ENCODE results near the gene STIM1.
"Not testable (repeated sequence)": the region's sequence is repeated elsewhere in the genome, so short reads cannot be mapped to it uniquely, and the experiment has no call there.

The STIM1 gene

DNA sequence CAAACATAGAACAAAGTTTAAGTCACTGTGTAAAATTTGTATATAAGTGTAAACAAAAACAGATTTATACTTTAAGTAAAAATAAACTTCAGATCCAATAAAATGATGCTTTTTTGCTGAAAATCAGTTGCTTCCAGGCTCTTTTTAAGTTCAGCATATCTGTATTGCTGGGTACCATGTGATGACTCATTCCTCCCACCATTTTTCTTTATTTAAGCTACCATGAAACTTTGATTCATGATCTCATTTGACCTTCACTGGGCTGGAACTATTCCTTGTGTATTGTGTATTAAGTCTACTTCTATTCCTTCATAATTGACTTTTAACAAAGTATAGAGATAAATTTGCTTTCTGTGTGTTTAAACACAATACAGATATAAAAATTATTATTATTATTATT is 192.9 kb downstream of the STIM1 start:
- TF ChIP-seq, protein P1, sequence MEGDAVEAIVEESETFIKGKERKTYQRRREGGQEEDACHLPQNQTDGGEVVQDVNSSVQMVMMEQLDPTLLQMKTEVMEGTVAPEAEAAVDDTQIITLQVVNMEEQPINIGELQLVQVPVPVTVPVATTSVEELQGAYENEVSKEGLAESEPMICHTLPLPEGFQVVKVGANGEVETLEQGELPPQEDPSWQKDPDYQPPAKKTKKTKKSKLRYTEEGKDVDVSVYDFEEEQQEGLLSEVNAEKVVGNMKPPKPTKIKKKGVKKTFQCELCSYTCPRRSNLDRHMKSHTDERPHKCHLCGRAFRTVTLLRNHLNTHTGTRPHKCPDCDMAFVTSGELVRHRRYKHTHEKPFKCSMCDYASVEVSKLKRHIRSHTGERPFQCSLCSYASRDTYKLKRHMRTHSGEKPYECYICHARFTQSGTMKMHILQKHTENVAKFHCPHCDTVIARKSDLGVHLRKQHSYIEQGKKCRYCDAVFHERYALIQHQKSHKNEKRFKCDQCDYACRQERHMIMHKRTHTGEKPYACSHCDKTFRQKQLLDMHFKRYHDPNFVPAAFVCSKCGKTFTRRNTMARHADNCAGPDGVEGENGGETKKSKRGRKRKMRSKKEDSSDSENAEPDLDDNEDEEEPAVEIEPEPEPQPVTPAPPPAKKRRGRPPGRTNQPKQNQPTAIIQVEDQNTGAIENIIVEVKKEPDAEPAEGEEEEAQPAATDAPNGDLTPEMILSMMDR (conservative IDR thresholded peaks at IDR 0.05), result no peak
- no peak overlapping the region for H3K27ac ChIP-seq

DNA sequence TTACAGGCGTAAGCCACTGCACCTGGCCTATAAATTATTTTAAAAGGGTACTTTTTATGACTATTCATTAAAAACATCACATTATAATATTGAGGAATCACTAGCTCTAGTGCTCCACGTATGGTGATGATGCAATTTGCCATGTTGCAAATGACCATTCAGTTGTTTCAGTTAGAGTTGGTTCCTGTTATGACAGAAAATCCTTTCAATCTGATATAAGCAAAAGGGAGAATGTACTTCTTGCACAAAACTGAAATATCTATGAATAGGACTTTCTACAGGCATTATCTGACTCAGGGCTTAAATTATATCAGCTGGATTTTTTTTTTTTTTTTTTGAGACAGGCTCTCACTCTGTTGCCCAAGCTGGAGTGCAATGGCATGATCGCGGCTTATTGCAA is 193.5 kb downstream of the STIM1 start:
- TF ChIP-seq, protein P1 (conservative IDR thresholded peaks at IDR 0.05), result no peak
- no peak overlapping the region for H3K27ac ChIP-seq

DNA sequence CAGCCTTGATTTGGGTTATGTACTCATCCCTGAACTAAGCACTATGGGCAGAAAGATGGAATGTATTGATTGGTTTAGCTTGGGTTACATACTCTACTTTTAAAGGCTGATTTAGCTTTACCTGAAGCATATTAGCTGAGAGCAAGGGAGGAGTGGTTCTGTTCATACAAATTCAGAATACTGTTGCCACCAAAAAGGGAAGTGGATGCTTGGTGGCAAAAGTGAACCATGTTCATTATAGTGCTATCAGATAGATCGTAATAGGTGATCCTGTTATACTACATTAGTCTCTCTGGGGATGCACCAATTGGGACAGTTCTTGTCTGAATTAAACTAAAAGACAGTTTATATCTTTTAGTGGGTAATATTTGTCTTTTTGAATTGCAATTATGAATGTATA is 194.7 kb downstream of the STIM1 start:
- no peak overlapping the region for H3K27ac ChIP-seq
- TF ChIP-seq, protein P1 (conservative IDR thresholded peaks at IDR 0.05), result no peak

DNA sequence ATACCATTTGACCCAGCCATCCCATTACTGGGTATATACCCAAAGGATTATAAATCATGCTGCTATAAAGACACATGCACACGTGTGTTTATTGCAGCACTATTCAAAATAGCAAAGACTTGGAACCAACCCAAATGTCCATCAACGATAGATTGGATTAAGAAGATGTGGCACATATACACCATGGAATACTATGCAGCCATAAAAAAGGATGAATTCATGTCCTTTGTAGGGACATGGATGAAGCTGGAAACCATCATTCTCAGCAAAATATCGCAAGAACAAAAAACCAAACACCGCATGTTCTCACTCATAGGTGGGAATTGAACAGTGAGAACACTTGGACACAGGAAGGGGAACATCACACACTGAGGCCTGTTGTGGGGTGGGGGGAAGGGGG is 197.7 kb downstream of the STIM1 start:
- H3K27ac ChIP-seq, result not testable (repeated sequence)

DNA sequence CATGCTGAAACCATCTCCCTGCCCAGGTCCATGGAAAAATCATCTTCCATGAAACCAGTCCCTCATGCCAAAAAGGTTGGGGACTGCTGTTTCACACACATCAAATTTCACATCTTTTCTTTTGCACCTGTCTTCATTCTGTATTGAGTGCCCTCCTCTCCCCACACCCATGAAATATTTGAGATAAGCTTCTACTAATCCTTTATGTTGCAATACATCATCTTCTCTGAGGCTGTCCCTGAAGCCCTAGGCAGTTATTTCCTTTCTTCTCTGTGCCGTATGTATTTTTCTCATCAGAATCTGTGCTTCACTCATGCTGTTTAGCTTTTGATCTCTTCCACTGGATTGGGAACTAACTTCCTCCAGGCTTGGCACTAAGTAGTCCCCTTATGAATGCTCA is 199.2 kb downstream of the STIM1 start:
- no peak overlapping the region for H3K27ac ChIP-seq
- TF ChIP-seq, protein P1 (conservative IDR thresholded peaks at IDR 0.05), result no peak

DNA sequence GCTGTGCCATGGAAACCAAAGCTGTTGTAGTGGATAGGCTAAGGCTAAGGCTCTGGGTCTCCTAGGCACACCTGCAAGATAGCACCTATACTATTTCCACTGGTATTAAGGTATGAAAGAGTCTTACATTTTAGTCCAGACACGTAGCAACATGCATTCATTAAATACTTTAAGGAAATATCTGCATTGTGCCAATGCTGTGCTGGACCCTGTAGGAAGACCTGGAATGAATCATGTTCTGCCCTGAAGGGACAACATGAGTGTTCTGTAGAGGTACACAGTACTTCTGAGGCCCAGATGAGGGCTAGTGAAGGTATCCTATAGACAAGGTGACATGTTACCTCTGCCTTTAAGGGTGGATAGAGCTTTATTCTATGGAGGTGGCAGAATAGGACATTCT is 204.0 kb downstream of the STIM1 start:
- no peak overlapping the region for H3K27ac ChIP-seq

DNA sequence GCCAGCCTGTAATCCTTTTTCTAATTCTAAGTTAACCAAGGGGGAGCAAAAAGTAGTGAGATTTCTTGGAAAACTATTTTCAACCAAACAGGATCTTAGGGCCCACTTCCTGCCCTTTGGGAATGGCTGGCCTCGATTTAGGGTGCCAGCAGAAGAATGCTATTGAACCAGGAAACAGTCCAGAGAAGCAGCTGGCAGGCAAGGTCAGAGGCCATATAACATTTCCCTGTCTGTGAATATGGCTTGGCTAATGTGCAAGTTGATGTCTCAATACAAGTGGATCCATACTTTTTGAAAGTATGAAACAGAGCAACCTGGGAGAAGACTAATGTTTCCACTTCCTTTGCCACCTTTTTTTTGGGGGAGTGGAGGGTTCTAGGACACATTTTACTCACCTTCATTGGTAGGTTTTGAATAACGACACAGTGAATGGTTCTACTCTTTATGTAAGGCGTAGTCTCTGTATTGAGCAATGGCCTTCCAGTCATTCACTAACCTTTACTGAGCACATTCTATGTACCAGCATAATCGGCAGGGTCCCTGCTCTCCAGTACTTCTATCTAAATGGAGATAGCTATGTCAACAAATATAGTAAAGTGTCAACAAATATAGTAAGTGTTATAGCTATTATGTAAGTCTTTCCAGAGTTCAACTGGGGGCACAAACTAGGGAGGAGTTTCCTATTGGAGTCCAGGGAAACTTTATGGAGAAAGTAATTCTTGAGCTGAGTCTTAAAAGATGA is 204.9 kb downstream of the STIM1 start:
- H3K27ac ChIP-seq, result no peak overlapping the region
- TF ChIP-seq, protein P1 (conservative IDR thresholded peaks at IDR 0.05), result no peak

More for the DNA sequence above, 204.0 kb downstream of the STIM1 start:
- TF ChIP-seq, protein P1 (conservative IDR thresholded peaks at IDR 0.05), result no peak

DNA sequence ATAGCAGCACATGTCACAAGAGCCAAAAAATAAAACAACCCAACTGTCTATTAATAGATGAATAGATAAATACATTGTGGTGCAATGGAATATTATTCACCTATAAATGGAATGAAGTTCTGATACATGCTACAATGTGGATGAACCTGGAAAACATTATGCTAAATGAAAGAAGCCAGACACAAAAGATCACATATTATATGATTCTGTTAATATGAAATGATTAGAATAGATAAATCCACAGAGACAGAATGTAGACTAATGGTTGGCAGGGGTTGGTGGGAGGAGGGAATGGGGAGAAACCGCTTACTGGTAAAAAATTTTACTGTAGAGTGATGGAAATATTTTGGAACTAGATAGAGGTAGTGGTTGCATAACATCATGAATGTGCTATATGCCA is 206.2 kb downstream of the STIM1 start:
- TF ChIP-seq, protein P1 (conservative IDR thresholded peaks at IDR 0.05), result no peak
- H3K27ac ChIP-seq, result no peak overlapping the region
